Measurements from ENCODE around the gene RAD51B.

Gene RAD51B

GRCh38 chr14:68602507-68602906 lies 782.9 kb downstream of the RAD51B start:
- H3K36me3 ChIP-seq (replicated peaks): no peaks in the 10 kb centered on the region
- no peaks in the 10 kb centered on the region for H3K27me3 ChIP-seq (replicated peaks)
- TF ChIP-seq CTCF (IDR thresholded peaks at IDR 0.05; ENCODE audit: low read depth, low read length, missing control alignments): no peak
- no peak for DNase-seq
- in situ Hi-C loops (cut with HindIII; ENCODE audit: low pct_ligation_motif_present, low sequenced_read_pairs): no loop called here
- no peak overlapping the region for H3K4me3 ChIP-seq (ENCODE audit: low read depth, low read length)
- H3K27ac ChIP-seq: no peak overlapping the region

- Histone ChIP-seq H3K36me3 (replicated peaks) (no peaks in the 10 kb centered on the region), H3K27me3 (replicated peaks) (no peaks in the 10 kb centered on the region), H3K27ac (no peak overlapping the region), H3K4me3 (ENCODE audit: low read depth, low read length) (no peak overlapping the region)
- TF ChIP-seq CTCF (IDR thresholded peaks at IDR 0.05; ENCODE audit: low read depth, low read length, missing control alignments): no peak
- DNase-seq: no peak
- in situ Hi-C loops (cut with HindIII; ENCODE audit: low pct_ligation_motif_present, low sequenced_read_pairs): no loop called here
These were observed 784.2 kb downstream of the RAD51B start for GRCh38 chr14:68603533-68604360.

GRCh38 chr14:68604361-68604730 lies 784.8 kb downstream of the RAD51B start:
- no peak for DNase-seq
- Histone ChIP-seq H3K27ac (no peak overlapping the region), H3K36me3 (replicated peaks) (no peaks in the 10 kb centered on the region), H3K27me3 (replicated peaks) (no peaks in the 10 kb centered on the region), H3K4me3 (ENCODE audit: low read depth, low read length) (no peak overlapping the region)
- no peak for TF ChIP-seq CTCF (IDR thresholded peaks at IDR 0.05; ENCODE audit: low read depth, low read length, missing control alignments)
- in situ Hi-C loops (cut with HindIII; ENCODE audit: low pct_ligation_motif_present, low sequenced_read_pairs): no loop called here

- in situ Hi-C loops (cut with HindIII; ENCODE audit: low pct_ligation_motif_present, low sequenced_read_pairs): no loop called here
- H3K27me3 ChIP-seq (replicated peaks): no peaks in the 10 kb centered on the region
These were observed 785.2 kb downstream of the RAD51B start for GRCh38 chr14:68604822-68605221.

GRCh38 chr14:68606176-68606575 lies 786.6 kb downstream of the RAD51B start:
- DNase-seq: no peak
- no peaks in the 10 kb centered on the region for H3K27me3 ChIP-seq (replicated peaks)
- H3K36me3 ChIP-seq (replicated peaks): no peaks in the 10 kb centered on the region
- no peak overlapping the region for H3K27ac ChIP-seq
- TF ChIP-seq CTCF (IDR thresholded peaks at IDR 0.05; ENCODE audit: low read depth, low read length, missing control alignments): no peak
- in situ Hi-C loops (cut with HindIII; ENCODE audit: low pct_ligation_motif_present, low sequenced_read_pairs): no loop called here
- H3K4me3 ChIP-seq (ENCODE audit: low read depth, low read length): no peak overlapping the region

More at GRCh38 chr14:68604822-68605221, 785.2 kb downstream of the RAD51B start:
- TF ChIP-seq CTCF (IDR thresholded peaks at IDR 0.05; ENCODE audit: low read depth, low read length, missing control alignments): no peak
- DNase-seq: no peak
- Histone ChIP-seq H3K4me3 (ENCODE audit: low read depth, low read length) (no peak overlapping the region), H3K27ac (no peak overlapping the region), H3K36me3 (replicated peaks) (no peaks in the 10 kb centered on the region)

GRCh38 chr14:68606644-68607043 lies 787.1 kb downstream of the RAD51B start:
- Histone ChIP-seq H3K4me3 (ENCODE audit: low read depth, low read length) (no peak overlapping the region), H3K27me3 (replicated peaks) (no peaks in the 10 kb centered on the region), H3K27ac (no peak overlapping the region), H3K36me3 (replicated peaks) (no peaks in the 10 kb centered on the region)
- TF ChIP-seq CTCF (IDR thresholded peaks at IDR 0.05; ENCODE audit: low read depth, low read length, missing control alignments): no peak
- in situ Hi-C loops (cut with HindIII; ENCODE audit: low pct_ligation_motif_present, low sequenced_read_pairs): no loop called here
- DNase-seq: no peak
